Endometrial microvascular endothelial cells (primary cell): ENCODE data around the gene EFCAB7. TPM values are rescaled to one million over a fixed set of nuclear protein-coding genes. Genes with fewer than 3 reads are reported as not detected.
"Not testable (repeated sequence)": the region's sequence is repeated elsewhere in the genome, so short reads cannot be mapped to it uniquely, and the experiment has no call there.

Source experiments
- in situ Hi-C: cut with HindIII; loops from 2 replicates; pipeline ENCODE4 v1.10.0; 2017; ENCODE audit warnings: low sequenced_read_pairs, low pct_unique_long_range_greater_than_20kb; ENCODE audit errors: inconsistent ontology term
- total RNA-seq: library from RNA; depleted of rRNA; stranded (reverse); fragments of >200 nt; gene quantifications from one replicate; pipeline ENCODE4 v1.2.3, GENCODE V29; 2015; ENCODE audit errors: inconsistent ontology term

The EFCAB7 gene
- total RNA-seq, 1 donor from 2014 or later, result 4.7 TPM

GRCh38 chr1:63545780-63546179 lies 22.5 kb downstream of the EFCAB7 start:
- in situ Hi-C loops, result no loop called here

- in situ Hi-C loops, result no loop called here
Measured at GRCh38 chr1:63547621-63548294, 24.4 kb downstream of the EFCAB7 start.

GRCh38 chr1:63548303-63548702 lies 25.0 kb downstream of the EFCAB7 start:
- in situ Hi-C loops, result no loop called here

- in situ Hi-C loops, result no loop called here
Measured at GRCh38 chr1:63548877-63549276, 25.6 kb downstream of the EFCAB7 start.

GRCh38 chr1:63555480-63555879 lies 32.2 kb downstream of the EFCAB7 start:
- in situ Hi-C loops, result no loop called here

- in situ Hi-C loops, result no loop called here
Measured at GRCh38 chr1:63557365-63557987, 34.2 kb downstream of the EFCAB7 start.

GRCh38 chr1:63559357-63559756 lies 36.0 kb downstream of the EFCAB7 start:
- in situ Hi-C loops, result no loop called here

- in situ Hi-C loops, result no loop called here
Measured at GRCh38 chr1:63563745-63564144, 40.4 kb downstream of the EFCAB7 start.

- in situ Hi-C loops, result no loop called here
Measured at GRCh38 chr1:63569068-63569467, 45.7 kb downstream of the EFCAB7 start.

- in situ Hi-C loops, result no loop called here
Measured at GRCh38 chr1:63569640-63570316, 46.5 kb downstream of the EFCAB7 start.

- in situ Hi-C loops, result not testable (repeated sequence)
Measured at GRCh38 chr1:63572686-63573085, 49.4 kb downstream of the EFCAB7 start.

GRCh38 chr1:63574203-63574796 lies 51.0 kb downstream of the EFCAB7 start:
- in situ Hi-C loops, result not testable (repeated sequence)

- in situ Hi-C loops, result no loop called here
Measured at GRCh38 chr1:63575340-63575826, 52.1 kb downstream of the EFCAB7 start.

- in situ Hi-C loops, result not testable (repeated sequence)
Measured at GRCh38 chr1:63586326-63586725, 63.0 kb downstream of the EFCAB7 start.

GRCh38 chr1:63590166-63590560 lies 66.8 kb downstream of the EFCAB7 start:
- in situ Hi-C loops, result no loop called here

- in situ Hi-C loops, result no loop called here
Measured at GRCh38 chr1:63592536-63593302, 69.4 kb downstream of the EFCAB7 start.

- in situ Hi-C loops, result no loop called here
Measured at GRCh38 chr1:63593303-63593885, 70.1 kb downstream of the EFCAB7 start, which contains the start of gene PGM1. Gene PGM1, plus strand, starts transcription at chr1:63593411. Its CDS starts 78 bp downstream, at chr1:63593489.

- in situ Hi-C loops, result no loop called here
Measured at GRCh38 chr1:63593886-63594605, 70.7 kb downstream of the EFCAB7 start.
